Measurements from ENCODE around the gene TBL1XR1. TPM values are rescaled to one million over a fixed set of nuclear protein-coding genes. Genes with fewer than 3 reads are reported as not detected.

The TBL1XR1 gene
- total RNA-seq, 4 donors from 2014 or later = 58.5 to 106 (median 77.9) TPM

DNA sequence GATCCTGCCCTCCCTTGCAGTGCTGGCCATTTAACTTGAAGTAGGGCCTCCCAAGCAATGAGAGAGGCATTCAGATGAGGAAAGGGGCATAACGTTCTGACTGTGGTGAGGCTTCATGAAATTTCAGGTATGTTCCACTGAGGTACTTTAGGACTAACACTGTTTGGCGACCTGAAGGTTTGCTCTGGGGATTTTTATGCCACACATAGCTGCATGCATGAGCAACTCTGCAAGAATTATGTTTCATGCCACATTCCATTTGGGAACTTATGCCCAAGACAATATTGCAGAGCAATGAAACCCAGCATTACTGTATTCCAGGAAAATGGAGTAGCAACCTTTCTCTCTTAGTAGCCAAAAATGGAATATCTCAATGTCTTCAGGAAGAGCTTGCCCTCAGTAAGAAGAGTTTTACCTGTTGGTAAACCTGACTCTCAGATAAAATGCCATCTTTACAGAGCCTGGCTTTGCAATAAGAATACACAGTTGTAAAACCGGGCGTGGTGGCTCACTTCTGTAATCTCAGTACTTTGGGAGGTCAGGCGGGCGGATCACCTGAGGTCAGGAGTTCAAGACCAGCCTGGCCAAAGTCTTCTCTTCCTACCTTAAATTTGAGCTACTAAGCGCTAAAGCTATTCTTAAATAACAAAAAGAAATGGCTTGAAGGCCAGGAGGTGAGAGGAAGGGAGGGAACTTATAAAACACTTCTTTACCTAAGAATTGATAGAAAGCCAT is 16.7 kb upstream of the TBL1XR1 start:
- TF ChIP-seq, protein P1, sequence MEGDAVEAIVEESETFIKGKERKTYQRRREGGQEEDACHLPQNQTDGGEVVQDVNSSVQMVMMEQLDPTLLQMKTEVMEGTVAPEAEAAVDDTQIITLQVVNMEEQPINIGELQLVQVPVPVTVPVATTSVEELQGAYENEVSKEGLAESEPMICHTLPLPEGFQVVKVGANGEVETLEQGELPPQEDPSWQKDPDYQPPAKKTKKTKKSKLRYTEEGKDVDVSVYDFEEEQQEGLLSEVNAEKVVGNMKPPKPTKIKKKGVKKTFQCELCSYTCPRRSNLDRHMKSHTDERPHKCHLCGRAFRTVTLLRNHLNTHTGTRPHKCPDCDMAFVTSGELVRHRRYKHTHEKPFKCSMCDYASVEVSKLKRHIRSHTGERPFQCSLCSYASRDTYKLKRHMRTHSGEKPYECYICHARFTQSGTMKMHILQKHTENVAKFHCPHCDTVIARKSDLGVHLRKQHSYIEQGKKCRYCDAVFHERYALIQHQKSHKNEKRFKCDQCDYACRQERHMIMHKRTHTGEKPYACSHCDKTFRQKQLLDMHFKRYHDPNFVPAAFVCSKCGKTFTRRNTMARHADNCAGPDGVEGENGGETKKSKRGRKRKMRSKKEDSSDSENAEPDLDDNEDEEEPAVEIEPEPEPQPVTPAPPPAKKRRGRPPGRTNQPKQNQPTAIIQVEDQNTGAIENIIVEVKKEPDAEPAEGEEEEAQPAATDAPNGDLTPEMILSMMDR (IDR thresholded peaks at IDR 0.05) = no peak
- DNase-seq (ENCODE audit: low spot score) (no peak), ATAC-seq (ENCODE audit: low FRiP score) (no peak)

DNA sequence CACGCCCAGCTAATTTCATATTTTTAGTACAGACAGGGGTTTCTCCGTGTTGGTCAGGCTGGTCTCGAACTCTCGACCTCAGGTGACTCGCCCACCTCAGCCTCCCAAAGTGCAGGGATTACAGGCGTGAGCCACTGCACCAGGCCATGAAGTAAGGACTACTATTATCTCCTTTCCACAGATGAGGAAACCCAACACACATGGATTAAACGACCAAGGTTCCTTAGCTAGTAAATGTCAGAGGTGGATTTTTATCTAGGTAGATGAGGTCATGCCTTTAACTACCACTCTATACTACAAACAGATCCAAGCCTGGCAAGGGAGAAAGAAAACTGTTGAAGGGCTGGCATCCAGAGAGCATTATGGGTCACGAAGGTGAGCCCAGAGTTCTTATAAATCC is 15.5 kb upstream of the TBL1XR1 start:
- no peak for DNase-seq (ENCODE audit: low spot score)
- ATAC-seq (ENCODE audit: low FRiP score) = no peak
- TF ChIP-seq, protein P1 (IDR thresholded peaks at IDR 0.05) = no peak

DNA sequence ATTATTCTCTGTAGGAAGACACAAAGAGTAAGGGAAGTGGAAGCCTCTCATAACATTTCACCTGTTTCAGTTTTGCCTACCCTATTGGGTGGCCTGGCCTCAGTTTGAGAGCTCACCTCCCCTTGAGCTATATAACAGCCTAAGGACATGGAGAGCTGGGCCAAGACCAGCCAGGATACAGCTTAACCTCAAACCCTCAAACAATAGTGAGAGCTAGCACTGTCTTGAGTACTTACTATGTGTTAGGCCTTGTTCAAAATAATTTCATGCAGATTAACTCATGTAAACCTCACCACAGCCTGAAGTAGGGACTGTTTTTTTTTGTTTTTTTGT is 15.0 kb upstream of the TBL1XR1 start:
- ATAC-seq (ENCODE audit: low FRiP score) = no peak
- TF ChIP-seq, protein P1 (IDR thresholded peaks at IDR 0.05) = no peak
- DNase-seq (ENCODE audit: low spot score) = no peak

DNA sequence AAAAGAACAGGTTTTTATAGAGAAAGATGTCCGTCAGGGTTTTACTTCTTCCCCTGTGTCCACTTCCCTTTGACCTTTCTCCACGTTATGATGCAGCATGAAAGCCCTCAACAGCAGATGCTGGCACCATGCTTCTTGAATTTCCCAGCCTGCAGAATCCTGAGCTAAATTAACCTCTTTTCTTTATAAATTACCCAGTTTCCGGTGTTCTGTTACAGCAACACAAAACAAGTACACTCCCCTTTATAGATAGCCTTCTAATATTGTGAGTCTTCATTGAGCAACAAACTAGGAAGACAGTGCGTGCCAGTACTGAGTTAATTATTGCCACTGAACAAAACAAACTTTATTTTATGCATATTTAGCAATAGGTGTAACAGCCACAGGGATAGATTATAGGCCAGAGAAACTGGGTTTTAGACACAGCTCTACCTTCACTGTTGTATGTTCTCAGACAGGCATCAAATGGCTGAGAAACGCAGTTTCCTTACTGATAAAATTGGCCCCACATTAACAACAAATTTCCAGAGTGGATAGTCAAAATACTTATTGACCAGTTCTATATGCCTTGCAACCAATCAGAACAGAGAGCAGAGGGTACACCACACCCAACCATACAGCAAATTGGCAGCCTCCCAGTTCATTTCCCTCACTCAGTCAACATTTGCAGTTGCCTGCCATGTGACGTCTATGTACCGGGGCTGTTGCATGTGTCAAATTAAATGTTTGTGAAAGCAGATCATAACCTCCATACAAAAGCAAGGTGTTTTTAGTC is 14.4 kb upstream of the TBL1XR1 start:
- DNase-seq (ENCODE audit: low spot score) = no peak
- TF ChIP-seq, protein P1 (IDR thresholded peaks at IDR 0.05) = no peak
- no peak for ATAC-seq (ENCODE audit: low FRiP score)

DNA sequence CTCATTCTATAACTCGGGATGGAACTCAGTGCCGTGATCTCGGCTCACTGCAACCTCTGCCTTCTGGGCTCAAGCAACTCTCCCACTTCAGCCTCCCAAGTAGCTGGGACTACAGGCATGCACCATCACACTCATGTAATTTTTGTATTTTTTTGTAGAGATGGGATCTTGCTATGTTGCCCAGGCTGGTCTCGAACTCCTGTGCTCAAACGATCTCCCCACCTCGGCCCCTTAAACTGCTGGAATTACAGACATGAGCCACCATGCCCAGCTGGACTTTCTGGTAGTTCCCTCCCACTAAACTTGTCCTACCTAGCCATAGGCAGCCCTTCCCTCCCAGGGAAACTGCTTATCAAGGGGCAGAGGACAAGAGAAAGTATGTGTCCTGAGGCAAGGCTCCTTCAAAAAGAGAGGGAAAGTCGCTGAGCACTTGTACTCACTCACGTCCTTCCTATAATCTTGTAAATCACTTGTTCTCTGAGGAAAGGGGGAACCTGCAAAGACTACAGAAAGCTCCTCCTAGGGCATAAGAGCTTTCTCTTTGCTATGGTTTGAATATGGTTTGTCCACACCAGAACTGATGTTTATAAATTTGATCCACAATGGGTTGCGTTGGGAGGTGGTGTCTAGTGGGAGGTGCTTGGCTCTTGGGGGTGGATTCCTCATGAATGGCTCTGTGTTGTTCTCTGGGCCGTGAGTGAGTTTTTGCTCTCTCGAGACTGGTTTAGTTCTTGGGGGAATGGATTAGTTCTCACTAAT is 13.6 kb upstream of the TBL1XR1 start:
- TF ChIP-seq, protein P1 (IDR thresholded peaks at IDR 0.05) = no peak
- ATAC-seq (ENCODE audit: low FRiP score) = no peak
- DNase-seq (ENCODE audit: low spot score) = no peak

DNA sequence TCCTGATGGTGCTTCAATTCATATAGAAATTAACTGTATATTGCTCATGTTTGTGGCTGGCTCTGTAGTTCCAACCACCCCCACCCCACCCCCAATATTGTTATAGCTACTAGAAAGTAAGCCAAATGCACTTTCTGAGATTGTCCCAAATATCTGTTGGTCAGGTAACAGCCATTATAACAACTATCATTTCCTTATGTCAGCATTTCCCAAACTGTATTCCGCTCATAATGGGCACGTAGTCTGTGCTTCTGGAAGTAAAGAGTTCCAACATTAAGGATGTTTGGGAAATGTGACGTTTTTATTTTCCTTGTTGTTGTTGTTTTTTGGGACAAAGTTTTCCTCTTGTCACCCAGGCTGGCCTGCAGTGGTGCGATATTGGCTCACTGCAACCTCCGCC is 12.2 kb upstream of the TBL1XR1 start:
- TF ChIP-seq, protein P1 (IDR thresholded peaks at IDR 0.05) = no peak
- ATAC-seq (ENCODE audit: low FRiP score) = no peak
- no peak for DNase-seq (ENCODE audit: low spot score)

Data from omental fat pad (tissue), 4 donors.